GM18951 (cell line): Measurements from ENCODE around the gene TKFC.
A peak's percentile ranks its signal among the peaks of the same experiment; 100 is the strongest.

ENCODE experiments used
- POLR2A ChIP-seq: IDR thresholded peaks from 4 replicates; pipeline ENCODE4 v1.6.1; 2011; ENCODE audit warnings: mild to moderate bottlenecking; ENCODE audit not compliant: insufficient read length, insufficient read depth; ENCODE audit errors: extremely low read depth
- in situ Hi-C: fragments of 300-500 bp; cut with MboI; formaldehyde crosslinking; loops from one replicate; pipeline ENCODE4 v1.12.0; 2022; ENCODE audit warnings: low sequenced_read_pairs, mixed read lengths, inconsistent platforms; ENCODE audit not compliant: unreplicated experiment

TKFC gene

DNA sequence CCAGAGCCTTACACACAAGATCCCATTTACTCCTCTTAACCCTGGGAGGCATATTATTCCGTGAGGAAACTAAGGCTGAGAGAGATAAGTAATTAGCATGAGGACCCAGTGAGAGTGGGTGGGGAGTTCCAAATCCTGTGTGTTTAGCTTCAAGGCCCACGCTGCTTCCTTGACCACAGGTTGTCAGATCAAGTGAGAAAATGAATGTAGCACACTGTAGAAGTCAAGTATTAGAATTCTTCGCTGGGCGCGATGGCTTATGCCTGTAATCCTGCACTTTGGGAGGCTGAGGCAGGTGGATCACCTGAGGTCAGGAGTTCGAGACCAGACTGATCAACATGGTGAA is 24.8 kb downstream of the TKFC start:
- in situ Hi-C loops = no loop called here
- no peak for TF ChIP-seq POLR2A

DNA sequence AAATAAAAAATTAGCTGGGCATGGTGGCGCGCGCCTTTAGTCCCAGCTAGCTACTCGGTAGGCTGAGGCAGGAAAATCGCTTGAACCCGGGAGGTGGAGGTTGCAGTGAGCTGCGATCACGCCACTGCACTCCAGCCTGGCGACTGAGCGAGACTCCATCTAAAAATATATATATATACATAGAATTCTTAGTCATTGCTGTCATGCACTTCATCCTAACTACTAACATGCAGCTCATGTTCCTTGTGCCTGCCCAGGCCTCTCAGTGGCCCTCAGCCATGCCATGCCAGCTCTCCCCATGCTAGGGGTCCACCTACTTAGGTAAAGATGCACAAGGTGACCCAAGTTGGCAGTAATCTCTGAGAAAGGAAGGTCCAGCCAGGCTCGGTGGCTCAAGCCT is 25.5 kb downstream of the TKFC start:
- in situ Hi-C loops = no loop called here
- TF ChIP-seq POLR2A = no peak

DNA sequence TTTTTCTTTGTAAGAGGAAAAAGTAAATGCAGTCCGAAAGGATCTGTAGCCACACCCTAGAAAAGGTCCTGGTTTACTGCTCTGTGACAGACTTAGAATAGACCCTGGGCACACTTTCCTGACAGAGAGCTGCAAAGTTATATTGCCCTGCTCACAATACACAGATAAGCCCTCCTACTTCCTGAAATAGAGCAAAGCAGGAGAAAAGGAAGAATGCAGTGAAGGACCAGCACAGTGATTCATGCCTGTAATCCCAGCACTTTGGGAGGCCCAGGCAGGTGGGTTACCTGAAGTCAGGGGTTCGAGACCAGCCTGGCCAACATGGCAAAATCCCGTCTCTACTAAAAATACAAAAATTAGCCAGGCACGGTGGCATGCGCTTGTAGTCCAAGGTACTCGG is 26.5 kb downstream of the TKFC start:
- in situ Hi-C loops = no loop called here
- no peak for TF ChIP-seq POLR2A

DNA sequence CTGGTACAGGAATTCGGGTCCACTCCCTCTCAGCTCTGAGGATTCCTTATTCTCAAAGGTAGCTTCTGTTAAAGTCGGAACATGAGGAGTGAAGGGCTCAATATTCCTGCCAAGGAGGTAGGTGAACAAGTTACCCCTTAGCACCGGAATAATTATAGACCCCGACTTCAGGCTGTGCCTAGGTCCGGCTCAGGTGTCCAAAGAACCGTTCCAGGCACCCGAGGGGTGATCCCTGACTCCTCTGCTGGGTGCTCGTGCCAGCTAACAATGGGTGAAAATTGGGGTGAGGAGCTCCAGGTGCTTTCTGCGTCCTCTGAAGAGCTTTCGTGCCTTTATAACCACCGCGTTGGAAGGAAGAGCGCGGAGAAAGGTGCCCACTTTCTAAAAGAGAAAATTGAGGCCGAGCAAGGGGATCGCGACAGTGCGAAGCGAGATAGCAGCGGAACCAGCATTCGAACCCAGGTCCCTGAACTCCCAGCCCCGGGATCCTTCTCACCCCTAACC is 28.3 kb downstream of the TKFC start:
- TF ChIP-seq POLR2A = no peak
- in situ Hi-C loops = no loop called here

DNA sequence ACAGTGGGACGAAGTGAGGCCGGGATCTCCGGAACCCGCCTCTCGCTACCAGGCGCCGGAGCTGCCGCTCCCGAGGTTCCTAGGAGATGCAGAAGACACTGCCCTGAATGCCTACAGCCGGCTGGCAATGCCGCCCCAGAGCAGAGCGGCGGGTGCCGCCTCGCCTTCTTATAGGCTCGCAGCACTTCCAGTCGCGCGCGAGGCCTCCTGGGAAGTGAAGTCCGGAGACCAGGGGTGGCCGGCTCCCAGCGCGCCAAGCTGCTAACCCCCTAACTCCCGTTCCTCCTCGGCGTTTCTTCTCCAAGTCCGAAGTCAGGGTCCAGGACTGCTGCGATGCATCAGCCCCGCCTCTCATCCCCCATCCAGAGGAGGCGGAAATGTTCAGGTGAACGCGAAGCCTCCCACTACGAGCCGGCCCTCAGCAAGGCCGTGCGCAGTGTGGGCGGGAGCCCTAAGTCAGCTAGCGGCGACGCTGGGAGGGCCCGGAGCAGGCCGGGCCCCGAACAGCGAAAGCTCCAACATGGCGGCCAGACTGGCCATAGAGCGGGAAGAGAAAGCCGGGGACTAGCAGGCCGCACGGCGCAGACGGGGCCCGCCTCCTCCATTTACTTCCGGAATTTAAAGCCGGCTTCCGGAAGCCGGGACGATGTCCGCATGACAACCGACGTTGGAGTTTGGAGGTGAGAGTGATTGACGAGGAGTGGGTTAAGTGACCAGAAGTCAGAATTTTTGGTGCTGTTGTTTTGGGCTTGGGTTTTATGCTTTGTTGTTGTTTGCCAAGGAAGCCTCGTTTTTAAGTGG is 28.9 kb downstream of the TKFC start, which contains the start of the genes CYB561A3 and TMEM138:
Gene CYB561A3 (minus strand): TSS at position 142 of the 801 bp plus-strand sequence. CDS start 5,169 bp downstream, outside the sequence.
Gene TMEM138 (plus strand): TSS at position 634 of the 801 bp plus-strand sequence. CDS start 2,017 bp downstream, outside the sequence.
- TF ChIP-seq POLR2A = peak; percentile 99
- in situ Hi-C loops = no loop called here

DNA sequence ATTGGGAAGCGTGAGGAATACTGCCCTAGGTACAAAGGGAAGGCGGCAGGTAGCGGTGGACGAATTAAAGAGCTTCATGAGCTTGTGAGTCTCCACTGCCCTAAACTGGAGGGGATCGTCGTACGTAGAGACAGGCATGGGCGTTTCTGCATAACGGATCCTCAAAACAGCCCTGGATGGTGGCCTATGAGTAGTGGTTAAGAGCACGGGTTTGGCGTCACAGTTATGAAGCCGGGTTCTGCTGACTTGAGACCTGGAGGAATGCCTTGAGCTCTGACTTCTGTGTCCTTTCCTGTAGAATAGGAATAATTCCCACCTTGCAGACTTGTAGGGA is 29.5 kb downstream of the TKFC start:
- in situ Hi-C loops = no loop called here
- no peak for TF ChIP-seq POLR2A

DNA sequence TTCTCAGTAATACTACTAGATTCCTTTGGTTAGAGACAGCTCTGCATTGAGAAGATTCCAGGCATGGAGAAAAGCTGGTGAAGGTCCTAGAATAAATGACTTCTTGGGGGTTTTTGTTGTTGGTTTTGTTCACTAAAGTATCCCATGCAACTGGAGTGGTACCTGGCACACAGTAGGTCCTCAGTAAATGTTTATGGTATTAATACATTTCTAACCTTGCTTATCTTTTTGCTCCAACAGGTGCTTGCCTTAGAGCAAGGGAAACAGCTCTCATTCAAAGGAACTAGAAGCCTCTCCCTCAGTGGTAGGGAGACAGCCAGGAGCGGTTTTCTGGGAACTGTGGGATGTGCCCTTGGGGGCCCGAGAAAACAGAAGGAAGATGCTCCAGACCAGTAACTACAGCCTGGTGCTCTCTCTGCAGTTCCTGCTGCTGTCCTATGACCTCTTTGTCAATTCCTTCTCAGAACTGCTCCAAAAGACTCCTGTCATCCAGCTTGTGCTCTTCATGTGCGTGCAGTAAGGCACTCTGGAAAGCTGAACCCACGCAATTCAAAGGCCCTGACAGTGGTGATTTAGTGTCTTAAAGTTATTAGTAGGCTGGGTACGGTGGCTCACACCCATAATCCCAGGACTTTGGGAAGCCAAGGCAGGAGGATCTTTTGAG is 31.1 kb downstream of the TKFC start:
- in situ Hi-C loops = no loop called here
- TF ChIP-seq POLR2A = no peak

DNA sequence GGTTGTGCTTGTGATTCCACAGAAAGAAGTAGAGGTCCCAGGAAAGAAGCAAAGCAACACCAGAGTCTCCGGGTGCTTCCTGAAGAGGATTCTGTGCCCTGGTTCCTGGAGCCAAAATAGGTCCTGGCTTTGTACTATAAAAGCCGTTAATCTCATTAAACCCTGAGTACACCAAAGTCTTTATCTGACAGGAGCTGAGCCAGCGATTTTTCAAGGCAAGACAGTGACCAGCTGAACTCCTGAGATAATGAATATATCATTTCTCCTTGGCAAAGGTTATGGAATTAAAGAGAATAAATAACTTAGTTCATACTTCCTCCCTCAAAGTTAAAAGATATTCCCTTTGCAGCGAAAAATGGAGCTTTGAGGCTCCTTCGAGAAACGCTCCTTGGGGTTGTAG is 34.4 kb downstream of the TKFC start:
- TF ChIP-seq POLR2A = no peak
- in situ Hi-C loops = no loop called here

DNA sequence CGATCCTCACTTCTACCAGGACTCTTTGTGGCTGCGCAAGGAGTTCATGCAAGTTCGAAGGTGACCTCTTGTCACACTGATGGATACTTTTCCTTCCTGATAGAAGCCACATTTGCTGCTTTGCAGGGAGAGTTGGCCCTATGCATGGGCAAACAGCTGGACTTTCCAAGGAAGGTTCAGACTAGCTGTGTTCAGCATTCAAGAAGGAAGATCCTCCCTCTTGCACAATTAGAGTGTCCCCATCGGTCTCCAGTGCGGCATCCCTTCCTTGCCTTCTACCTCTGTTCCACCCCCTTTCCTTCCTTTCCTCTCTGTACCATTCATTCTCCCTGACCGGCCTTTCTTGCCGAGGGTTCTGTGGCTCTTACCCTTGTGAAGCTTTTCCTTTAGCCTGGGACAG is 35.6 kb downstream of the TKFC start:
- TF ChIP-seq POLR2A = no peak
- in situ Hi-C loops = no loop called here

DNA sequence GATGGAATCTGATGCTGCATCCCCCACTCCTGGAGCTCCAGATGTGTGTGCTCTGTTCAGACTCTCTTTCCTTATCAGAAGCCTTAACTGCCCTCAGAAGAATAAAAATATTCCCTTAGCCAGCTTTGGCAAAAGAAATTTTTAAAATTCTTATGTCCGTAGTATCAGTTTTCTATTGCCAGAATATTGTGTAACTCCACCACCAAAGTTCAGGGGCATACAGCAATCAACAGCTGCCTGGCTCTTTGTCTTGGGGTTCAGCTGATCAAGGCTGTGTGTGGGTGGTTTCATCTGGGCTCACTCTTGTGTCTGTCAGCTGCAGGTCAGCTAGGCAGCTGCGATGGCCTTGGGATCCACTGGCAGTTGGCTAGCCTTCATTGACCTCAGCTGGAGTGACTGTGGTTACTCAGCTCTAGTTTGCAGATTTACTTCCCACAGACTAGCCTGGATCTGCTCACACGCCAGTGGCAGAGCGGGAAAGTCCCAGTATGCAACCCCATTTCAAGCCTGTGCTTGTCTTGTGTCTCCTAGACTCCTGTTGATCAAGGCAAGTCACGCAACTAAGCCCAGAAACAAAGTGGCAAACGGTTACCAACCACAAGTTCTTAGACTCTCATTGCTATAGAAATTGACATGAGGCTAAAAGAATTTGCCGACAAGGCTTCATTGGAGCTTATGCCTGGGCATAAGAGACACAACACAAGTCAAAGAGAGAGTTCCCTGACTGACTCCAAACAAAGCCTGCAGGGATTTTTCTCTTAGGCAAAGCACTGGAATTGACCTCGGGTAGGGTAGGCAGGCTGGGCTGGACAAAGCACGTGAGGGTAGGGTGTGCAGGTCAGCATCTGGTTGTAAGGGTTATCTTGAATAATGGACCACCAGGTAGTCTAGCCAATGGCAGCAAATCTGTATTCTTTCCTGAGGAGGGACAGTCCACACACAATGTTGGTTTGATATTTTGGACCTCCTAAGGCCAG is 36.6 kb downstream of the TKFC start:
- TF ChIP-seq POLR2A = no peak
- in situ Hi-C loops = no loop called here

DNA sequence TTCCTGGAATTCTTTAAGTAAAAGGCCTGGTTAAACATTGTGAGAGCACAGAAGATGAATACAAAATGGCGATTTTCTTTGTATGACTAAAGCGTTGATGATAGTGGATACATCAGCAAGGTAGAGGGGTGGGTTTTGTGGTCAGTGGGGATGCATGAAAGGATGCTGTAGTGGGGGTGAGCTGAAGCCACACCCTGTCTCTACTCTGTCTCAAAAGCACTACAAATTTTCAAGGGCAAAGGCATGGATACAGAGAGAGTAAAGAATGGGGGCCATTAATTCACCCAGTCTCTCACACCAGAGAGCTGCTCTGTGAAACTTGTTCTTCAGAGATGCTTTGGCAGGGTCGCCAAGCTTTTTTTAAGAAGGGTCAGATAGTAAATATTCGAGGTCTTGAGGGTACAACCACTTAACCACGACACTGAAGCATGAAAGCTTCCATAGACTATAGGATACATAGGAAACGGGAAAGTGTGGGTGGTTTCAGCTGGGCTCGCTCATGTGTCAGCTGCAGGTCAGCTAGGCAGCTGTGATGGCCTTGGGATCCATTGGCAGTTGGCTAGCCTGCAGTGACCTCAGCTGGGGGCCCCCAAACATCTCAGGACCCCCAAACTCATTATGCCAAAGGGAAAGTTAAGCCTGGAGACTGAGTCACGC is 37.4 kb downstream of the TKFC start:
- in situ Hi-C loops = no loop called here
- TF ChIP-seq POLR2A = no peak

DNA sequence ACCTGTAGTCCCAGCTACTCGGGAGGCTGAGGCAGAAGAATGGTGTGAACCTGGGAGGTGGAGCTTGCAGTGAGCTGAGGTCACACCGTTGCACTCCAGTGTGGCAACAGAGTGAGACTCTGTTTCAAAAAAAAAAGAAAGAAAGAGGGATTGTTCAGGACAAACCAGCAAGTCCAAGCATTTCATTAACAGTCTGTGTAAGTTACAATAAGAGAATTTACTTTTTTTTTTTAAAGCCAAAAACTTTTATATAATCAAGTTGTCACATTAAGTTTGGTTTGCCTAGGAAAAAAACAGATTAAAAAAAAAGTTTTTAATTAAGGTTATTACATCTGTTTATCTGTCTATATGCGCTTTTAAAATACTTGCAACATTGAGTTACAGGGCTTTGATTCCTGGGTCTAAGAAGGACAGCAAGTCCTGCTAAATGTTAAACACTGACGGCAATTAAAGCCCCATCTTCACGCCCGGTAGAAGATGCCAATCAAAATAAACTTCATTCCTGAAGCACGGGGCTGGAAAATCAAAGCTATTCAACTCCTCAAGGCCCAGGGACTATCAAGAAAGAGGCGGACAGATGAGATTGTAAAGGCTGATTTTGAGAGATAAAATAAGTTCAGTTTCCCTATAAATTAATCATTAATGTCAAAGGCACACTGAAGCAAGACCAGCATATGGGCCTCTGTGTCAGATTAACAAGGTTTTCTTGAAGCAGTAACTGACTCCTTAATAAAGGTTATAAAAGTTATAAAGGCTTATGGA is 39.8 kb downstream of the TKFC start:
- TF ChIP-seq POLR2A = no peak
- in situ Hi-C loops = no loop called here
